Heart left ventricle (tissue), 16 donors: ENCODE data around the gene TTYH3. TPM values are rescaled to one million over a fixed set of nuclear protein-coding genes. Genes with fewer than 3 reads are reported as not detected.
A peak's percentile ranks its signal among the peaks of the same experiment; 100 is the strongest.

ENCODE experiments used
- ATAC-seq, 4 donors: fragments of 200-7000 bp; cut with Tn5 transposase; one replicate each; pipeline ENCODE4 v1.9.1; 2020 to 2022; ENCODE audit warnings: moderate library complexity in 4 of 4, mild to moderate bottlenecking in 3 of 4, moderate number of reproducible peaks in 1 of 4
- DNase-seq, 5 donors: peaks; one replicate each; pipeline ENCODE4 v3.0.0-alpha.2; 2020
- H3K27ac ChIP-seq, 12 donors: fragments of 200-600 bp; sonication (generic) in 4 of 12; one replicate each; pipeline versions ENCODE4 v1.5.0 to v1.8.0; 2016 to 2022; ENCODE audit warnings: mild to moderate bottlenecking in 2 of 12
- H3K27me3 ChIP-seq, 9 donors: fragments of 200-600 bp; sonication (generic) in 2 of 9; one replicate each; pipeline versions ENCODE4 v1.5.1 to v1.8.0; 2016 to 2022; ENCODE audit warnings: mild to moderate bottlenecking in 3 of 9
- H3K36me3 ChIP-seq, 9 donors: fragments of 200-600 bp; sonication (generic) in 2 of 9; one replicate each; pipeline versions ENCODE4 v1.5.0 to v1.8.0; 2018 to 2022; ENCODE audit warnings: mild to moderate bottlenecking in 2 of 9
- H3K4me1 ChIP-seq, 12 donors: fragments of 200-600 bp; sonication (generic) in 4 of 12; one replicate each; pipeline versions ENCODE4 v1.5.0 to v1.8.0; 2016 to 2022; ENCODE audit warnings: mild to moderate bottlenecking in 3 of 12
- H3K4me3 ChIP-seq, 12 donors: fragments of 200-600 bp; sonication (generic) in 4 of 12; one replicate each; pipeline versions ENCODE4 v1.5.0 to v1.8.0; 2017 to 2022; ENCODE audit warnings: mild to moderate bottlenecking in 9 of 12, moderate library complexity in 4 of 12
- H3K9me3 ChIP-seq, 12 donors: fragments of 200-600 bp; sonication (generic) in 4 of 12; one replicate each; pipeline versions ENCODE4 v1.5.0 to v1.8.0; 2016 to 2022; ENCODE audit warnings: mild to moderate bottlenecking in 1 of 12
- POLR2A ChIP-seq, 2 donors: fragments of 450-650 bp; IDR thresholded peaks; one replicate each; pipeline ENCODE4 v1.6.1; 2017; ENCODE audit warnings: antibody characterized with exemption in 2 of 2, mild to moderate bottlenecking in 2 of 2, moderate library complexity in 2 of 2
- WGBS, 4 donors: extraction: QIAGEN DNeasy Blood & Tissue Kit in 2 of 4; methylation state at CpG; one replicate each; pipeline versions ENCODE4 v1.1.5 to v1.1.7; 2013 to 2018; 5-methylcytosine and 5-hydroxymethylcytosine counted together
- intact Hi-C, 10 donors: fragments of 100-400 bp; cut with DNase I; formaldehyde crosslinking; loops; one replicate each; pipeline versions ENCODE4 v1.11.1 to v1.14.2; 2022
- polyA plus RNA-seq, 2 donors: library from polyadenylated mRNA; stranded (reverse); fragments of 200-250 nt; gene quantifications; one replicate each; pipeline ENCODE4 v1.2.3, GENCODE V29; 2013
- total RNA-seq, 9 donors: library from RNA; depleted of rRNA in 2 of 9; stranded (reverse); fragments of >200 nt in 2 of 9; fragmentation: NEBNext Ultra II Directional in 3 of 9; extraction: Animal tissue kit (Norgen Biotek cat#: 25700) in 3 of 9; gene quantifications; one replicate each; pipeline versions ENCODE4 v1.1.0 to v1.2.4, GENCODE V29; 2016 to 2023
- TF ChIP-seq, protein P1 (sequence below), 12 donors: fragments of 200-600 bp; sonication (generic) in 4 of 12; IDR thresholded peaks; one replicate each; pipeline versions ENCODE4 v1.5.0 to v1.8.0; 2018 to 2022; ENCODE audit warnings: antibody characterized with exemption in 12 of 12, mild to moderate bottlenecking in 5 of 12
- donor health status: ischemic (EF 13 %, LVEDD 7.1; RV severe dilation, severe dysfunction).
- donor health status: healthy with polysubstance abuse.
- donor health status: DM: no; HTN: yes; CAD: no.
- donor health status: DM: no; HTN: no; CAD: no.
- donor health status: ischemic (EF 25% LVEDD 6.9; RV normal size, moderate dysfunction).
- donor health status: ischemic (EF 25% LVEDD 5.7; RV mildly dilated, moderate dysfunction).
- donor health status: healthy.
- donor health status: DM: yes; HTN: yes; CAD: no.
- donor health status: ischemic (EF 35%, LVEDD 5.7; RV mildly dilated, moderate dysfunction).
- donor health status: nonischemic (EF 11% LVEDD 7.7; RV severe dilation, severe dysfunction).
- donor health status: DM: yes; HTN: yes; CAD: no.
- donor health status: PGD.
- donor health status: ischemic (EF 29% LVEDD 5.4; RV normal size, mild dysfunction).
- donor health status: nonischemic (EF 23%, LVEDD 6.1; RV moderate dilation, normal function).

TTYH3 gene
- total and polyA plus RNA-seq, 11 donors, result 5.7 to 104 (median 12.8) TPM

DNA sequence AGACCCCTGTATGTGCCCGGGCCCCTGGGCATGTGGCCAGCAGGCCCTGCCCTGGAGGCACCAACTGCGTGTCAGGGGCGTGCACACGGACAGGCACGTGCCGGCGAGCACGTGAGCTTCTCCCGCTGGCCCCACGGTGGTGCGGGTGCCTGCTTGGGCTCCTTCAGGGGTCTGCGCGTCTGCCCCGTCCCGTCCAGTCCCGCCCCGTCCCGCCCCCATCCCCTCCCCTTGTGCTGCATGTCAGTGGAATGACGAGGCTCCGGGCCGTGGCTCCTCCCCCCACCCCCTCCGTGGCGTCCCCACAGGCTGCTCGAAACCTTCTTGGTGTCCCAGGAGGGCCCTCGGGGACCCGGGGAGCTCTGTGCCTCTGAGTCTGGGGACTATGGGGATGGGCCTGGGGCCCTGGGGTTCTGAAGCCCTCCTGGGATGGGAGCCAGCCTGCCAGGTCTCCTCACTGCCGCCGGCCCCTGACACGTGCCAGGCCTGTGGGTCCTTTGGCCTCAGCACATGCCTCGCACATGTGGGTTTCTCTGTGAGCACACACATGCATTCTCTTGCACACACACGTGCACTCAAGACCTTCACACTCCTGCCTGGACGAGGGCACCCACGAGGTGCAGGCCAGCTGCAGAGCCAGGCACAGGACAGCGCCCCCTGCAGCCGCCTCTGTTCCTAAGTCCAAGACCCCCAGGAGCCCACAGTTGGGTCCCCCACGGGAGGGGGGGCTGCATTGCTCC lies 28.7 kb downstream of the TTYH3 start:
- no peaks in the 10 kb centered on the region for H3K9me3 ChIP-seq
- no peak overlapping the region for H3K27ac ChIP-seq
- H3K27me3 ChIP-seq, result no peaks in the 10 kb centered on the region
- intact Hi-C loops, result loop anchor here in 4 of 10 donors (5.0 to 10.0 kb wide), 3 partner anchors 53 to 93 kb away; no protein-coding TSS in a partner anchor
- H3K36me3 ChIP-seq, result peaks cover 0 to 63% (median 11%) of the 10 kb centered on the region in 9 donors
- ATAC-seq (no peak), DNase-seq (peak in 1 of 5 donors; percentile 67)
- TF ChIP-seq, protein P1, sequence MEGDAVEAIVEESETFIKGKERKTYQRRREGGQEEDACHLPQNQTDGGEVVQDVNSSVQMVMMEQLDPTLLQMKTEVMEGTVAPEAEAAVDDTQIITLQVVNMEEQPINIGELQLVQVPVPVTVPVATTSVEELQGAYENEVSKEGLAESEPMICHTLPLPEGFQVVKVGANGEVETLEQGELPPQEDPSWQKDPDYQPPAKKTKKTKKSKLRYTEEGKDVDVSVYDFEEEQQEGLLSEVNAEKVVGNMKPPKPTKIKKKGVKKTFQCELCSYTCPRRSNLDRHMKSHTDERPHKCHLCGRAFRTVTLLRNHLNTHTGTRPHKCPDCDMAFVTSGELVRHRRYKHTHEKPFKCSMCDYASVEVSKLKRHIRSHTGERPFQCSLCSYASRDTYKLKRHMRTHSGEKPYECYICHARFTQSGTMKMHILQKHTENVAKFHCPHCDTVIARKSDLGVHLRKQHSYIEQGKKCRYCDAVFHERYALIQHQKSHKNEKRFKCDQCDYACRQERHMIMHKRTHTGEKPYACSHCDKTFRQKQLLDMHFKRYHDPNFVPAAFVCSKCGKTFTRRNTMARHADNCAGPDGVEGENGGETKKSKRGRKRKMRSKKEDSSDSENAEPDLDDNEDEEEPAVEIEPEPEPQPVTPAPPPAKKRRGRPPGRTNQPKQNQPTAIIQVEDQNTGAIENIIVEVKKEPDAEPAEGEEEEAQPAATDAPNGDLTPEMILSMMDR (IDR thresholded peaks at IDR 0.05), result peak in 5 of 12 donors; percentile 6 to 25 (median 22)
- TF ChIP-seq POLR2A (IDR thresholded peaks at IDR 0.05), result no peak
- WGBS, 4 donors, result 83 to 91% (median 85%) methylated on average over 10 to 36 of the region's 36 CpGs
- peaks cover 0 to 31% (median 16%) of the 10 kb centered on the region in 12 donors for H3K4me1 ChIP-seq
- H3K4me3 ChIP-seq, result no peak overlapping the region

DNA sequence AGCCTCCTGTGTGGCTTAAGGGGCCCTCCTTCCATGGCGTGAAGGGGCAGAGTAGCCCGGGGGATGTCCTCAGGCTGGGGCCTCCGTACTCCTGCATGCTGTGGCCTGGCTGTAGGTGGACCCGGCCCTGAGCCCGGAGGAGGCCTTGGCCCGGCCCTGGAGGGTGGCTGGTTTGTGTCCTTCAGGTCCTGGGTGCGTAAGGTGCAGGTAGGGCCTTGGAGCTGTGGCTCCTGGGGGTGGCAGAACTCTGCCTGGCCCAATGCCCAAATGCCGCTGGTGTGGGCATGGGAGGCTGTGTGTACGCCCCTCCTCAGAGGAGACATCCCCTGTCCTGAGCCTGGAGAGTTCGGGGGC lies 29.3 kb downstream of the TTYH3 start:
- ATAC-seq (no peak), DNase-seq (peak in 1 of 5 donors; percentile 56)
- no peak overlapping the region for H3K4me3 ChIP-seq
- H3K27me3 ChIP-seq, result peaks cover 0 to 2% (median 0%) of the 10 kb centered on the region in 9 donors
- WGBS, 4 donors, result 81 to 94% (median 93%) methylated on average over 2 to 10 of the region's 10 CpGs; no CpG with 5 or more reads in 1 of the 4 donors
- intact Hi-C loops, result loop anchor here in 4 of 10 donors (5.0 to 10.0 kb wide), 3 partner anchors 54 to 94 kb away; no protein-coding TSS in a partner anchor
- no peak overlapping the region for H3K27ac ChIP-seq
- no peaks in the 10 kb centered on the region for H3K9me3 ChIP-seq
- TF ChIP-seq, protein P1 (IDR thresholded peaks at IDR 0.05), result no peak
- TF ChIP-seq POLR2A (IDR thresholded peaks at IDR 0.05), result no peak
- H3K36me3 ChIP-seq, result peaks cover 0 to 58% (median 11%) of the 10 kb centered on the region in 9 donors
- H3K4me1 ChIP-seq, result peaks cover 0 to 34% (median 16%) of the 10 kb centered on the region in 12 donors

DNA sequence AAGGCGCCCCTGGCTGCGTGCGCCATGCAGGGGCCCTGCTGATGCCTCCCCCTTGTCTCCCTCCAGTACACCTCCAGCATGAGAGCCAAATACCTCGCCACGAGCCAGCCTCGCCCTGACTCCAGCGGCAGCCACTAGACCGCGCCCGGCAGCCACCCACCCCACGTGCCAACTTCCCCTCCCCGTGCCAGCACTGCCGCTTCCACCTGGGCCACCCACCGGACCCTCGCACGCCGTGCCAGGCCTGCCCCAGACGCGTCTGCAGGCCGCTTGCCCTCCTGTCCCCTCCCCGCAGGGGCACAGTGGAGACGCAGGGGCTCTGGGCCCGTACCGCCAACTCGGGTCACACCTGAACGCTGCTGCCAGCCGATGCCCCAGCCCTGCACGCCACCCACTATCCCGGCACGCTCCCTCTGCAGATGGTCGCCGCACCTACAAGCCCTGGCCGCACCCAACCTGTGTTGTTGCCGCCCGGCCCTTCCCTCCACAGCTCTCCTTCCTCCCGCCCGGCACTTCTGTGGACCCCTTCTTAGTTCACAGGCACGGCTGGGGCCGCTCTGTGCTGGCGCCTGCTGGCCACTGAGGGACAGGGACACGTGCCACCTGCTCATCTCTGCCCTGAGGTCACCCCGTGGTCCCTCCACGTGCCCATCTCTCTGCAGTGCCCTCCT lies 30.0 kb downstream of the TTYH3 start:
- Histone ChIP-seq H3K4me1 (peaks cover 0 to 34% (median 17%) of the 10 kb centered on the region in 12 donors), H3K36me3 (peaks cover 0 to 51% (median 5%) of the 10 kb centered on the region in 9 donors), H3K9me3 (peaks cover 0 to under 1% (median 0%) of the 10 kb centered on the region in 12 donors), H3K4me3 (no peak overlapping the region), H3K27me3 (peaks cover 0 to 2% (median 0%) of the 10 kb centered on the region in 9 donors), H3K27ac (no peak overlapping the region)
- TF ChIP-seq, protein P1 (IDR thresholded peaks at IDR 0.05), result no peak
- TF ChIP-seq POLR2A (IDR thresholded peaks at IDR 0.05), result no peak
- intact Hi-C loops, result loop anchor here in 4 of 10 donors (5.0 to 10.0 kb wide), 3 partner anchors 54 to 94 kb away; no protein-coding TSS in a partner anchor
- no peak for ATAC-seq
- WGBS, 4 donors, result 93 to 95% (median 95%) methylated on average over 41 to 43 of the region's 43 CpGs
- DNase-seq, result peak in 1 of 5 donors; percentile 64
